KG1 (cell line): ENCODE data around the gene NABP1.
A peak's percentile ranks its signal among the peaks of the same experiment; 100 is the strongest.

Experiments
- DNase-seq: peaks from one replicate; lab custom pipeline; 2025; lab: John Stamatoyannopoulos, UW

Gene NABP1

DNA sequence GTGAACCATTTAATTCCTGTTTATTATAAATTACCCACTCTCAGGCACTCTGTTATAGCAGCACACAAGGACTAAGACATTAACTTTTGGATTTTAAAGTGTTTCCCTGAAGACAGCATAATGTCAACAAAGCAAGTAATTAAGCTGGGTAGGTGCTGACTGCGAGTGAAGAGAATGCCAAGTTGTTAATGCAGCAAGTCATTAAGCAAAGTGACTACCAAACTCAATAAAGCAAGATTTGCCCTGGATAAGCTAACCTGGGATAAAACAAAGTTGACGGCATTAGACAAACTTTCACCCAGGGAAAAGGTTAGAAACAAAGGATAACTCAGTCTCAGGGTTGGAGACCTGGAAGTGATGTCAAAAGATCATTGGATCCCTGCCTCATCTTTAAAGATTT lies 28.4 kb upstream of the NABP1 start:
- no peak for DNase-seq

DNA sequence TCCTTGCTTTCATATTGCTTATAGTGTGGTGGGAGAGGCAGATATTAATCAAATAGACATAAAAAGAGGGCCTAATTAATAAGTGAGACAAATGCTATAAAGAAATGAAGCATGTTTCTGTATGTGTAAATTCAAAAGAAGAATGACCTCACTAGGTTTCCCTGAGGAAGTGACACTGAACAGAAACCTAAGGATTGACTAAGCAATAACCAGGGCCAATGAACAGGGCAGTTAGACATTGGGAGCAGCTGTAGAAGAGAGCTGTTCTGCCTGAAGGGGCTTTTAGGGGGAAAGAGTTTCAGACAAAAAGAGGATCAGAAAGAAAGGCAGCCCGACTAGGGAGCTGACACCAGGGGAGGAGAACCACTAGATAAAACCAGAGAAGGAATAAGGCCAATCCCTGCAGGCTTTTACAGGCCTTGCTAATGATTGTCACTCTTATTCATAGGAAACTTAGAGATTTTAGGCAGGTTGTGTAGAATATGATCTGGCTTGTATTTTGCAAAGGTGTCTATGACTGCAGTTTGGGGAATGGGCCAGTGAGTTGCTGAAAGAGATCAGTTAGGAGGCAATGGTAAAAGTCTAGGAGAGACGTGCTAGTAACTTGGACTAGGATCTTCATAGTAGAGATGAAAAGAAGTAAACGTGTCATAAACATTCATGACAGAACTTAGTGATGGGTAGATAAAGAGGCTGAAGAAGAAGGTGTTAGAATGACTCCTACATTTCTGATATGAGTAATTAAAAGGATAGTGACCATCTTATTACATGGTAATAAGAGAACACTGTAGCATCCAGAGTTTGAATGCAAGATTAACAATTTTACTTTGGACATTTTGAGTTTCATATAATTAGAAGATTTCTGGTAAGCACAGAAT lies 26.8 kb upstream of the NABP1 start:
- no peak for DNase-seq

DNA sequence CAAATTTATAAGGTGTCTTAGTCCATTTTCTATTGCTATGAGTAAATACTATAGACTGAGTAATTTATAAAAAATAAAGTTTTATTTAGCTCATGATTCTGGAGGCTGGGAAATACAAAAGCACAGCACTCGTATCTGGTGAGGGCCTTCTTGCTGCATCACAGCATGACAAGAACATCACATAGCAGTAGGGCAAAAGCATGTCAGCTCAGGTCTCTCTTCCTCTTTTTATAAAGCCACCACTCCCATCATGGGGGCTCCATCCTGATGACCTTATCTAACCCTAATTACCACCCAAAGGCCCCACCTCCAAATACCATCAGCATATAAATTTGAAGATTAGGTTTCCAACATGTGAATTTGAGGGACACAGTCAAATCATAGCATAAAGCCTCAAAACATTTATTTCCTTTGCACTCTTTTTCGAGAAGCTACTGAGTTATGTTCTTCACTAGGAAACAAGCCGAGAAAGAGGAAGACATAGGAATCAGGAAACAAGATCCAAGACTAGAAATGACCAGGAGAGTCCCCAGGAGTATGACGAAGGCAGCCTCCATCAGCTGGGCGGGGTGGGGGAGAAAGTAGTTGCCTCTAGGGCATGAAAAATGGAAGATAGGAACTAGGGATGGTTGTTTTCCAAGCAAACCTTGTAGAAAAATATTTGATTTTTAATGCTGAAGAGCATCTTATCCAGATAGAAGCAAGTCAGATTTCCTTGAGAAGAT lies 24.1 kb upstream of the NABP1 start:
- DNase-seq: no peak

DNA sequence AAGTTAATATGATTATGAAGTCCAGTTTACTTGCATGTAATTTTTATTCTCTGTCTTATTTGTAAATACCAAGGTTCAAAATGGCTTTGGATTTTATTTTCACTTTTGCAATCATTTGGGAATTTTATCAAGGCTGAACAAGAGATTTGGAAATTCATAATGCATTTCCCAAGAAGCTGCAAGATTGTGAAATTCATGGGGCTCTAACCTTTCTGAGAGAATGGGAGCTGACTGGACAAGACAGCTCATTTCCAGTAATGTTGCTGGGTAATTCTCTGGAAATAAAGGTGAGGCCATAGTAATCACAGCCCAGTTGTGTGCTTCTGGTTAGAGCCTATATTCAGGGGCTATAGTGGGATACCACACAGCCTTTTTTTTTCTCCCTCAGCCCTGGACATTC lies 21.5 kb upstream of the NABP1 start:
- DNase-seq: no peak

DNA sequence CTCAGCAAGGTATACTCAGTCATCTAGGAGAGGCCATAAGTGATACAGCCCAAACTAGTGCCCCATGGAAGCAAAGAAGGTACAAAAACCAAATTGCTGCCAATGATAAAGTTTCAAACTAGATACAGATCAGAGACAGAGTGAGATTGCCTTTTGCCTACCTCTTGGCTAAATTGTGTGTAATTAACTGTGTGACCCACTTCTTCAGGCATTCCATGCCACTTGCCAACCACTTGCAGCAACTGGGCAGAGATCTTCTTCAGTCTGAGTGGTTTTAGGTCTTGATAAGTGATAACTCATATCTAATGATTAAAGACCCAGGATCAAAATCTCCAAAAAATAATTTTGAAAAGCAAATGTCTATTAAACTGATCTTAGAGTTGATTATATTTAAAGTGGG lies 21.1 kb upstream of the NABP1 start:
- DNase-seq: no peak

DNA sequence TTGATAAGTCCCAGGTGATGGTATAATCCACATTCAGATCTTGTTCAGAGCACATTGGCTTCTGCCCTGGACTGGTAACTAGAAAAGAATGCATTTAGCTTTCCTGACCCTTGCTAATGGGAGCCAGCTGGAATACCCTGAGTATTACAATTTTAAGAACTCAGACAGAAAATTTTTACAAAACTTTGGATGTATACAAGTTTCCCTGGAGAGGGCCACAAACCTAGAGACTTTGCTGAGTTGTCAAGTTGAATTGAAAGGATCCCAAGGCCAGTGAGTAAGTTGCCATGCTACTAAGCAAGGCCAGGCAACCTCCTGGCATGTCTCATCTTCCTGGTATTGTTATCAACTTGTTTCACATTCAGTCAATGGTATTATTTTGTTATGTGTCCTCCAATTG lies 20.0 kb upstream of the NABP1 start:
- DNase-seq: no peak

DNA sequence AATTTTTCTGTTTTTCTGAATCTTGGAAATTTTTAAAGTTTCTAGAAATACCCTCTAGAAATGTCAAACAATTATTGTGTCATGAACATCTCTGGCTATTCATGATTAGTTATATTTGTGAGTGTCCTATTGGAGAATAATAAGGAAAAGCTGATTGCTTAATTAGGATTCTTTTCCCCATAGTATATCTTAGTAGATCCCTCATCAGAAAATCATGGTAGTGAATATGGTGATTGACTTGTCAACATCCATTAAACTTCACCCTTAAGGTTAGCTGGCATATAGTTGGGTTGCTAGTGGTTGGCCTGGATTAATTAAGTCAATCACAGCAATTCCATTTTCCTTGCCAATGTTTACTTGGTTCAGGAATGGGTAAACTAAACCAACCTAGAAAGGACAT lies 18.7 kb upstream of the NABP1 start:
- no peak for DNase-seq

DNA sequence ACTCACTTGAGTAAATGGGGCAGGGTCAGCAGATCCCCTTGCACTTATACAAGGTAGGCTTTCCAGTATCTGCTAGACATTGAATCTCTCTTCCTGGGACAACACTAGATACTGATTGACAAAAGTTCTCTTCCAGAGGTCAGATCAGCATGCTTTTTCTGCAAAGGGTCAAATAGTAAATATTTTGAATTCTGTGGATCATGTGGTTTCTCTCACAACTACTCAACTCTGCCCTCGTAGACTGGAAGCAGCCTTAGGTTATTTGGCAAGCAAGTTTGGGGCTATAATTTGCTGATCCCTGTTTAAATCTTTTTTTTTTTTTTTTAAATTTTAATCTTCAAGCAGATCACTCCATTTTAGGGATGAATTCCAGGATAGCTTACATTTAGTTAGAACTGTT lies 17.4 kb upstream of the NABP1 start:
- no peak for DNase-seq

- DNase-seq: no peak
Observed at GRCh38 chr2:191661097-191661924, 16.6 kb upstream of the NABP1 start.

DNA sequence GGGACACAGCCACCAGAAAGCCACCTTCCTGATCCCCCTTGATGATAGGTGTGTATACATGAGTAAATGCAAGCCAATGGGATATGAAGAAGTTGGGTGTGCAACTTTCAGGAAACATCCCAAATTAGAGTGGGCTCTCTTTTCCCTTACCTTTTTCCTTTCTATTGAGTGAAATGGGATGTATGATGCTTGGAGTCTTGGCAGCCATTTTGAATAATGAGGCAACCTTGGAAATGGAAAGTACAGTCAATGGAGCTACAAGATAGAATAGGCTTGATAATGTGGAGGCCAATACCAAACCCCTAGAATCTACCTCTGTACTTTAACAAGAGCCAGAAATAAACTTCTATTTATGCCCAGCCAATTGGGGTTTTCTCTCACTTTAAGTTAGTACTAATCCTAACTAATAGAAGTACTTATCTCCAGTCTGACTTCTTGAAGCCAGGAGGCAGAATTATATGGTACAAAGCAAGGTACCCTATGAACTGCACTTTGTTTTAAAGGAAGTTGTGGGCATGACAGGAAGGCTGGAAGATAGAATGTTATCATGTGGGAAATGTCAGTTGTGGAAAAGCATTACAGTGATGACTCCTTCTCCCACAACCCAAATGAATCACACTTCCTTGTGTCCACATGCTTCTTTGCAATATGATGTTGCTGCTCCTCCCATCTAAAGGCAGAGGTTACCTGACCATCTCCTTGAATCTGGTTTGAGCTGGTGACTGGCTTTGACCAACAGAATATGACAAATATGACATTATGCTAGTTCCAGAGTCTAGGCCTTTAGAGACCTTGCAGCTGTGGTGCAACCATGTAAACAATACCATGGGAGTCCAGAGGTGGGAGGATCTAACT lies 12.9 kb upstream of the NABP1 start:
- no peak for DNase-seq

GRCh38 chr2:191666226-191666625 lies 11.7 kb upstream of the NABP1 start:
- DNase-seq: no peak

DNA sequence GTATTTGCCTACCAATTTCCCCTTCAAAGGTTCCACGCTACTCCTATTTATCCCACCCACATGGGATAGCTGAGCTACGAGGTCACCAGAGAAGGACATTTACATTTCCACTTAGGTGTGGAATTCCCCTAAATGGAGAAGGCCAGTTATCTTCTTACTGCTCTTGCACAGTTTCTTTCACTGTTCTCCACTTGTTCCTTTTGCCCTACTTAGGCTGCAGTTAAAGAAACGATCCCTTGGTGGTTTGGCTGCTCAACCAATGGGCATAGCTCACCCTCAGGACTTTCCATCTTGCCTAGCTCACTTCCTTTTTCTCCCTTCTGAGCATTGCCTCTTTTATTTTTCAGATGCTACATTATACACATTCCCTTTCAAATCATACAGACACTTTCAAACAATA lies 11.2 kb upstream of the NABP1 start:
- DNase-seq: no peak

DNA sequence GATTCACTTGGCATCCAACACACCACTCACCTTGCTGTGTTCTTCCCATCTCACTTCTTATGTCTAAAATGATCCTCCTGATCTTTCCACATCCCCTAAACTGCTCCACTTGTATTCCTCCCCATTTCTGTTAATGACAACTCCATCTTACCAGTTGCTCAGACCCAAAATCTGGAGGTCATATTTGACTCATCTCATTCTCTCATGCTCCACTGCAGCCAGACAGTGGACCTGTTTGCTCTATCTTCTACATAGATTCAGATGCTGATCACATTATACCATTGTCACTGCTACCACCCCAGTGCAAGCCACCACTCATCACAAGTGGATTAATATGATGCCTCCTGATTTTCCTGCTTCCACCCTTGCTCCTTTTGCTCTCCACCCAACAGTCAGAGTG lies 7.9 kb upstream of the NABP1 start:
- DNase-seq: no peak

GRCh38 chr2:191670787-191671186 lies 7.1 kb upstream of the NABP1 start:
- no peak for DNase-seq

DNA sequence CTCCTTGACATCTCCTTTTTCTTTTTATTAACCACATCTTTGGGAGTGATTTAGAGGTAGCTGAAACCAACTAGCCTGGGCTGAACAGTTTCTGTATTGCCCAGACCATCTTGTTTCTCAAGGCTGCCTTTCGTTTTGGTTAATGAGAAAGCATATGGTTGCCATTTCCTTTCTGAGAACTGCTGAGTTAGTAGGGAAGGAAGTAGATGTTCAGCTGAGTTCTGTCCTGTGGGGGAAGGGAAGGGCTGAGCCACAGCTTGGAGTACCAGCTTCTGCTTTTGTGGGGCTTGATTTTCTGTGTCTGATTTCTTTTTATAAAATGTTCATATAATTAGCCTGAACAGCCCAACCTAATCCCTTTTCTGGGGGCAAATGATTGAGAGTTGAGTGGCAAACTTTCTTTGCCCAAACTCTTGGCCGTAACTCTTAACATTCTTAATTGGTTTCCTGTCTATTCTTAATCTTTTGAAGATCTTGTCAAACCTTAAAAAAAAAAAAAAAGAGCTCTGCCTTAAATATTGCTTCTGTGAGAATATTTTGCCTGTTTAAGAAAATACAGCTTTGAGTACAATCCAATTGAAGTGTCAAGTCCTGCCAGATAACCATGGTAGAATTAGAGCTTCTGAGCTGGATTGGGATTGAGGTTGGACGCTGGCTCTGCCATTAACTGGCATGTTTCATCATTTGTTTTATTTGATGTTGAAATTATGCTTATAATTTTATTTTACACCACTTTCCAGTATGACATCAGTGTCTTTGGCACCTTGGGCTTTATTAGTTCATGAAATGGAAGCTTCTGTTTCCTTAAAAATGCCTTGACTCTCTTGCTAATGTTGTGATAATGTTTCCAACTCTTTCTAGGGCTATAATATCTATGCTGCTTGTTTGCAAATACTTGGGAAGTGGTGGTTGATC lies 1.9 kb upstream of the NABP1 start:
- DNase-seq: peak; percentile 77

- no peak for DNase-seq
Observed at GRCh38 chr2:191676790-191677645, 918 bp upstream of the NABP1 start.

DNA sequence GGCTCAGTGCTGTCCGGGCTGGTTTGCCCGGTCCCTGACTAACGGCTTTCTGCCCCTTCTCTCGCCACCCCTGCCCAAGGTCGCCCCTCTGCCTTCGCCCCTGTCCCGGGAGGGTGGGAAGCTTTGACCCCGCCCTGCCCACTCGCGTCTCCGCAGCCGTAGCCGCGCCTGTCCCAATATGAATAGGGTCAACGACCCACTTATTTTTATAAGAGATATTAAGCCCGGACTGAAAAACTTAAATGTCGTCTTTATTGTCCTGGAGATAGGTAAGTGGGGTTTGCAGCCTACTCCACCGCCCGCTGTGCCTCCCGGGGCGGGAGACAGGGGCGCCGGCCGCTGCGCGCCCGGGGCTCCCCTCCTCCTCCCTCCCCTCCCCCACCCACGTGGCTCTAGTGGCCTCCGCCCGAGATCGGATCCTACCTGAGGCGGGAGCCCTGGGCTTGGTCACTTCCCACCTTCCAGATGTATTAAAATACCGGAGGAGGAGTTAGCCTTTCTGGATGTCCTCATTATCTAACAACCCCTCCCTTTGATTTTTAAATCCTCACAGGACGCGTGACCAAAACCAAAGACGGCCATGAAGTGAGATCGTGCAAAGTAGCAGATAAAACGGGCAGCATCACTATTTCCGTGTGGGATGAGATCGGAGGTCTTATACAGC lies 633 bp downstream of the NABP1 start:
- peak; percentile 49 for DNase-seq

DNA sequence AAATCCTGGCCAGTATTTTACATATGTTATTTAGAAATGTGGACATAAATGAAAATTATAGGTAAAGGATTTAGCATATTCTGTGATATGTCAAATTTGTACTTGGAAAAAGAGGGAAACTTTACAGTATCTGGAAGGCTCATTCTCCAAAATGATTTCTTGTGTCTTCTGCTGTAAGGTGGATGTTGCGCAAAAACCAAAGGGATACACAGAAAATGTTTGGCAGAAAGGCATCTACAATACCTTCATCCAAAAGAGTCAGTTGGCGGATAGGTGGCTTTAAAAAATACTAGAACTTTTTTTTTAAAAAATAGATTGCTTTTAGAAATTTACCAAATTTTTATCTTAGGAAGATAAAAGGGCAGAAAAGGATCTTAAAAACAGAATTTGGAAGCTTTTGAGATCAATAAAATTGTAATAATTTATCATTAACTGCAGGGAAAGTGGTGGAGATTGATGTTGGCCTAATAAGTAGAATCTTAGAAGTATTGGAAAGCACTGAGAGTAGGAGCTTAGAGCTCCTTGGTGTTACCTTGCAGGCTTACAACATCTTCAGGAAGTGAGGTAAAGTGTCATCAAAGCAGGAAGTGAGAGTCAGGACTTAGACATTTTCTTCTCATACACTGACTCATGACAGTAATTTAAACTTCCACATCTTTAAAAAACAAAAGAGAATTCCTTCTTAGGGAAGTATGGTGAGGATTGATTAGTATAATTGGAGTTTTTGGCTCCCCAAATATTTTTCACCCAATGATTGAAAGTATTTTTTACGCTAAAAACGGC lies 2.1 kb downstream of the NABP1 start:
- no peak for DNase-seq
